ENCODE measurements around the gene ADAM33.

Gene ADAM33

DNA sequence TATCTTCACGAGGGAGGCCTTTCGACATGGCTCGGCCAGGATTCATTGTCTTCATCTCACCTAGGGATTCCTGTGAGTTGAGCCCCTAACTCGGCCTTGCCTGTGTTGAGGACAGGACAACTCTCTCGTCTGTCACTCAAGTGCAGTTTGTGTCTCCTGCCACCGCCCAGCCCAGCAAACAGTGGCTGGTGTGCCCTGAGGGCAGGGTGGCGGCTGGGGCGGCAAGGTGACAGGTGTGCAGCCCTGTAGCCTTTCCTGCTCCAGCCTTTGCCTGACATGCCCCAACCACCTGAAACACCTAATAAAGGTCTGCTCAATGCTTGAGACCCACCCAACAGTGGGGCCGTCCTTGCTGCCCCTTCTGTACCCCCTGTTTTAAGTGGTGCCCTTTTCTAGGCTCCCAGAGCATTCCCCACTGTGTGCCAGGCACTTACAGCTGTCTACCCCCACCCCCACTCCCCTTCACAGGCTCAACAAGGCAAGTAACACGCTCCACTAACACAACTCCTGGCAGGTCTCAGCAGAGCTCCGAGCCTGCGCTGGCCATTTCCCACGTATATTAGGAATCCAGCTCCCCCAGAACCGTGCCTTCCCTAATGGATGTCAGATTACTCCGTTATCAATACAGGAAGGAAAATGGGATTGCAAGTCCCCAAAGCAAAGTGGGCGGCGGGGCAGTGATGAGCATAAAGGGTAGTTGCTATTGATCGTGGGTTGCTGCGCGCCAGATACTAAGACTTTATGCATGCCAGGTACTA is 36.3 kb downstream of the ADAM33 start:
- FAIRE-seq, result no peak

DNA sequence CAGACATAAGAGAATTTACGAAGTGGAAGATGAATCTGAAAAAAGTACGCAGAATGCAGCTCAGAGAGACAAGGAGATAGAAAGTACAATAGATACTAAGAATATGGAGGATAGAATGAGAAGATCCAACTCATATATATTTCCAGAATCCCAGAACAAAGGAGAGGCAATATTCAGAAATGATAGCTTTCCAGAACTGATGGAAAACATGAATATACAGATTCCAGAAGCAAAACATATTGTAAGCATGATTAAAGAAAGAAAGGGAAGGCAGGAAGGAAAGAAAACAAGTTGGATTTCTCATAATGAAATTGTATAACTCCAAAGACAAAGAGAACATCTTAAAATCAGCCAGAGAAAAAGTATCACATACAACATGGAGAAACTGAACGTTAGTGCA is 41.6 kb downstream of the ADAM33 start:
- no peak for FAIRE-seq

DNA sequence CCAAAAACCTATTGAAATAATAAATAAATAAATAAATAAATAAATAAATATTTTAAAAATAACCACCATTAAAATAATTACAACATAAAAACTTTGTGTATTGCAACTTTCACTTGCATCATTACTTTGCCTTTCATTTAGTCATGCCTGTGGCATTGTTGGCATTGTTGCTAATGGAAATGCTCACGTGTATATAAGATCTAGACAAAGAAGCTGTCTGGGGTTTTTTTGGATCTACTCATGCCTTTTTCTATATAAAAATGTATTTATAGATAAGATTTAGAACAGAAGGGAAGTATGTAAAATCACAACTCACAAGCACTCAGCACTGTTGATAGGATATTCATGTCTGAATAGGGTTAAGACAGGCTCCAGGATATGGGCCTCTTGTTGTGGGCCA is 46.5 kb downstream of the ADAM33 start:
- no peak for FAIRE-seq

DNA sequence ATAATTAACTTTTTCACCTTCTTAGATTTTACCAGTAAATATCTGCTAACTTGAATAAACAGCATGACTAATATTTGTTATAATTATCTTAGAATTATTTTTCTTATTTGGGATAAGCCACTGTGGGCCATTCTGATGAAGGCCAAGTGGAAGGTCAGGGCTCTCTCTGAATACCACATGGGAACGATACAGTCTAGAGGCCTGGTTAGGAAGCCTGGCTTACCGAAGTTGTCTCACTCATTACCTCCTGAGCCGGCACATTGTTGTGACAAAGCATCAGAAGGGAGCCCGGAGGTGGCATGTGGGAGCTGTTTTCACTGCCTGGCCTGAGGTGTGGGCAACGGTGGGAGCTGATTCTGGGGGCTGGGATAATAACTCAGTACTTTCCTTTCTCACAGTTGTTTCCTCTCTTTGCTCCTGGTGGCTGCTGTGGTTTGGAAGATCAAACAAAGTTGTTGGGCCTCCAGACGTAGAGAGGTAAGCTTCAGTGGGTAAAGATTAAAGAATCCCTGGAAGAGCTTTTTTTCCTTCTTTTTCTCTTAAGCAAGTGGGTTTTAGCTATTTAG is 47.8 kb downstream of the ADAM33 start:
- FAIRE-seq, result no peak

DNA sequence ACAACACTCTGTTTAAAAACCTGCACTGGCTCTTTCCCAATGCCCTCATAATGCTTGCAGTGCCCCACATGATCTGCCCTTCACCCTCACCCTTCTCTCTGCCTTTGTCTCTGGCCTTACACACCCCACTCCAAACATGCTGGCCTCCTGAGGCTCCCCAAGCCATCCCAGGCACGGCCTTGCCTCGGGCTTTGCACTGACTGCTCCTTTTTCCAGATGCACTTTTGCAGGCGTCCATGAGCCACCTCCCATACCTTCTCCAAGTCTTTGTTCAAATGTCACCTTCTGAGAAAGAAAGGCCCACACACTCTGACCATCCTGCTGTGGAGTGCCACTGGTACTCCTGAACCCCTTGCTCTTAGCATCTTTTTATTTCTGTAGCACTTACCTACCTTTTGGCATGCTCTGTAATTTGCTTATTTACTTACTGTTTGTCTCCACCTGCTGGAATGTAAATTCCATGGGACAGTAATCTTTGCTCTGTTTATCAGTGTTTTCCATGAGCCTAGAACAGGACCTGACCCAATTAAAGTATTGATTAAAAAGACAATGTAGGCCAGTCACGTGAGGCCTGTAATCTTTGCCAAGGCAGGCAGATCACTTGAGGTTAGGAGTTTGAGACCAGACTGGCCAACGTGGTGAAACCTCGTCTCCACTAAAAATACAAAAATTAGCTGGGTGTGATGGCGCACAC is 49.4 kb downstream of the ADAM33 start:
- FAIRE-seq, result no peak

DNA sequence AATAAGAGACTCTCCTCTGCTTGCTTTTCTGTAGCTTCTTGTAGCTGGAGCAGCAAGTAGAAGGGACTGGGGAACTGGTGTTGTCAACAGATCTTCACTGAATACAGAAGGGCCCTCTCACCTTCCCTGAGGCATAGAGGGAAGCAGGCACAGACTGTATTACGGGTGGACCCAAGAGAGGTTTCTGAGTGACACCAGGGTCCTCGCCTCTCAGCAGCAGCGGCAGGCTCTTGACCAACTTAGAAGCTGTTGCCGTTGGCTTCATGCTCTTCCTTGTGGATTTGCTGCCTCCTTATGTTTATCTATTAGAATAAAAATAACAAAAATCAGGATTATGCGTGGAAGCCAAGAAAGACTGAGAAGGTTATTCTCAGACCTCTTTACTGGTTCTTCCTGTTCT is 50.3 kb downstream of the ADAM33 start:
- FAIRE-seq, result no peak

DNA sequence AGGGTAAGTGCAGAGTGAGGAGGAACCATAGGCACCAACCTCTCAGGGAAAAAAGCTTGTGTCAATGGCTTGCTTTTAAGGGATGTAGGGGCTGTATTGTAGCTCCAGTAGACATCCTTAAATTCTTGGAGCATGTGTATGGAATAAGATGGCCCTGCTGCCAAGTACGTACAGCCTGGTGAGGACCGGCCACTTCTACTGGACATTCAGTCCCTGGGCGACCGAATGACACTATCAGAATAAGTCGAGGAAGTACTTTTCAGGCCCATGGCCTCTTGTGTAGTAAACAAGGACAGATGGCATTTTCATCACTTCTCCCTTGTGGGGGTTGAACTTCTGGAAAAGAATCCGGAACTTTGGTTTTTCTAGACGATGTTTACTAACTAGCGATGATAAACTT is 51.4 kb downstream of the ADAM33 start:
- FAIRE-seq, result no peak

DNA sequence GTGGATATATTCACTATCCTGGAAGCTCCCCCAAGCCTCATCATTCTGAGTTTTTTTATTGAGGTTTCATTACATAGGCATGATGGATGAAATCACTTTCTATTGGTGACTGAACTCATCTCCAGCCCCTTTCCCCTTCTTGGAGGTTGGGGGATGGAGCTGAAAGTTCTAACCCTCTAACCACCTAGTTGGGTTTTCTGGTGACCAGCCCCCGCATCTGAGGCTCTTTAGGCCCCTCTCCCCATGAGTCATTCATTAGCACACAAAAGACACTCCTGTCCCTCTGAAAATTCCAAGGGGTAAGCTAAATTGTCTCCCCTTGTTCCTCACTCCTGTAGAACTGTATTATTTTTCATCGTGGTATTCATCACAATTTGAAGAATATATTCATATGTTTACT is 51.9 kb downstream of the ADAM33 start:
- no peak for FAIRE-seq

DNA sequence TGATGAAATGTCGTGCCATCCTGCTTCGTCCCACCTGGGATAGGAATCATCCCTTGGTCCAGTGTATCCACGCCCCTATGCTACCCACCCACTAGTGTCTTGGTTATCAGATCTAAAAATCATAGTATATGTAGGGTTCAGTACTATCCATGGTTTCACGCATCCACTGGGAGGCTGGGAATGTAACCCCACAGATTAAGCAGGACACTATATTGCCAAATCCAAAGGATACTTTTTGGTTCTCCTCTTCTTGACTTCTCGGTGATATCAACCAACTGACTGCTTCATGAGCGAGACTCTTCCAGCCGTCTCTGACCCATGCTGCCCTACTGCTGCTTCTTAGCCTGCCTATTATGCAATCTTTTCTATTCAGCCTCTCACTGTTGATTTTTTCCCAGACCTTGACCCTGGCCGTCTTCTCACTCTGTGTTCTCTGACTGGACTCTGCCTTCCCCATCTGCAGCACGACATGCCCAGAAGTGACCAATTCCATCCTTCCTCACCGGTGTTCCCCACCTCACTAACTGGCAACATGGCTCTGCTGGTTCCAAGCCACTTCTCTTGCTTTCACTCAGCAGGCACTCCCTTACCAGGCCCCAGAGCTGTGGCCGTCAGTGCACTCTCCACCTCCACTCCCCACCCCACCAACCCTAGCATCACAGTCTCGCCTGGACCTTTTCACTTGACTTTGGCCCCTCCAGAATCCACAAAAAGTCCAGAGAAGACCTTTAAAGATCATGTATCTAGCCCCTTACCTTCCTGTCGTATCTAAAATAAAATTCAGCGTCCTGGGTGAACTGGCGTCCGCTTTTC is 53.1 kb downstream of the ADAM33 start:
- FAIRE-seq, result no peak

DNA sequence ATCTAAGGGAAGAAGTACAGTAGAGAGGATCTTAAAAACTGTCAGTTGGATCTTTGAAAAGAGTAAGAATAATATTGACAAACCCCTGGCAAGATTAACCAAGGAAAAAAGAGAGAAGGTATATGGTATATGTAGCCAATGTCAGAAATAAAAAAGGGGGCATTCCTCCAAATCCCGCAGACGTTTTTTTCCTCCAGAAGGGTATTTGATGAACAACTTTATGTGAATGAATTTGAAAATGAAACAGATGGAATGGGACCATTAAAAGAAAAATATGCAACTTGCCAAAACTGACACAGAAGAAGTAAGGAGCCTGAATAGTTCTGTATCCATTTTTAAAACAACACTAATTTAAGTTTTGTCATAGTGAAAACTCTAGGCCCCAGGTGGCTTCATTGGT is 54.3 kb downstream of the ADAM33 start:
- no peak for FAIRE-seq

DNA sequence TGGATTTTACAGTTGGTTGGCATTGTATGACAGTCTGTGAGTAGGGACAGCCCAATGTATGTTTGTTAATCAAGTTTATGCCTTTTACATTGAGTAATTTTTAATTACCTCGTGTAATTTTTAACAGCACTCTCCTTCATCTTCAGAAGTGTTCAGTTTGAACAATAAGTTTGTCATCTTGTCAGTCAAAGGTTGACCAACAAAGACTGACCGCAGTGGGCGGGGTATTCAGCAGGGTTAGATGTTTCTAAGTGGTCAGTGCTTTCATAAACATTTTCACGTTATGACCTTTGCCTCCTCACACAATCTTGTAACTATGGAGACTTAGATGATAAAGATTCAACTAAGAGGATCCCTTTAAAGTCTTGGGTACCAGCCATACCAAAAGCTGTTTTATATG is 59.4 kb downstream of the ADAM33 start:
- FAIRE-seq, result no peak

DNA sequence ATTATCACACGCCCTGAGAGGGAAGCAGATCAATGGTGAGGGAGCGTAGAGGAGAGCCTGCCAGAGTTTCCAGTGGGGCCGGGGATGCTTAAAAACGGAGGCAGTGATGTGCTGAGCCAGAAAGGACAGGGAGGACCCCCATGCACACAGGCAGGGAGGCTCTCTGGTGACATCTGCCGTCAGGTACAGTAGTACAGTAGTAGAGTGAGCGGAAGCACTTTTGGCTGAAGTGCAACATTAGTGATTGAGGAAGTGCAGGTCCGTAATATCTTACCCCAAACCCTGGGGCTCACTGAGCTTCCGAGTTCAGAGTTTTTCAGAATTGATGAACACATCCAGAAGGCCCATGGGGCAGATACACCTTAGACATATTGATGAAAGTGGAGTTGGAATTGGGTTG is 60.7 kb downstream of the ADAM33 start:
- no peak for FAIRE-seq
